ENCODE data around the gene GPR160. TPM values are rescaled to one million over a fixed set of nuclear protein-coding genes. Genes with fewer than 3 reads are reported as not detected.

The GPR160 gene
- total and polyA plus RNA-seq, 9 of the 15 experiments (the other 6 are each of a cell fraction or from before 2014, with no cell fraction given), result 1.3 to 10.5 (median 8.3) TPM

DNA sequence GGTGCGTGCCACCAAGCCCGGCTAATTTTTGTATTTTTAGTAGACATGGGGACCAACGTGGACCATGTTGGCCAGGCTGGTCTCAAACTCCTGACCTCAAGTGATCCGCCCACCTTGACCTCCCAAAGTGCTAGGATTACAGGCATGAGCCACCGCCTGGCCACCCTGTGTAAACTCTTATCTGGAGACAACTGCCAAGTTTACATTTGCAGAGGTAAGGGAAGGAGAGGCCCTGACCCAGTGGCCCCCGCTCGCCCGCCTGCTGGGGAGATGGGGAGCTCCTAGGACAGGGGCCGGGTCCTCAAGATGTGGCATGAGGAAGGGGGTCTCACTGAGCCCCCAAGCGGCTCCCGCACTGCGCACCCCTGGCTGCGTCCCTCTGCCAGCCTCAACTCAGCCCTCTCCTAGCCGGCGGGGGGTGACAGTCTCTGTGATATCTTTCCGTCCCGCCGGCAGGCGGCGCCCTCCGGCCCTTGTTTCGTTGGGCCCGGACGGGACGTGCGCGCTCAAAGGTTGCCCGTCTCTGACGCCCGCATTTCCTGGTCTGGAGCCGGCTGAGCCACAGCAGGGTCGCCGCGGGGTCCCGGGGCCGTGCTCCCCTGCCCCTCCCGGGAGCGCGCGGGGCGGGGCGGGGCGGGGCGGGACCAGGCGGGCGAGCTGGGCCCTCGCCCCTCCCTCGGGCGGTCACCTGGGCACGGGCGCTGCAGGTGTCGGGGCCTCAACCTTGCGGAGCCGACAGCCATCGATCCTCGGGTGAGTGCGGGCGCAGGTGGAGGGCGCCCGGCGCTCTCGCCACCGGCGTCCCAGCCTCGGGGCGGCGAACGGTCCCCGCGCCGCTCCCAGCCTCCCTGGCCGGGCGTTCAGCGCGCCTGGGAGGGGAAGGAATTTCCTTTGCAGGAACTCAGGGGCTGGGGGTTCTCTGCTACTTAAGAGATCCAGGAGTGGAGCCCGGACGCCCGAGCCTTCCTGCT is at the start of gene GPR160 (continued):
- TF ChIP-seq, protein P1, sequence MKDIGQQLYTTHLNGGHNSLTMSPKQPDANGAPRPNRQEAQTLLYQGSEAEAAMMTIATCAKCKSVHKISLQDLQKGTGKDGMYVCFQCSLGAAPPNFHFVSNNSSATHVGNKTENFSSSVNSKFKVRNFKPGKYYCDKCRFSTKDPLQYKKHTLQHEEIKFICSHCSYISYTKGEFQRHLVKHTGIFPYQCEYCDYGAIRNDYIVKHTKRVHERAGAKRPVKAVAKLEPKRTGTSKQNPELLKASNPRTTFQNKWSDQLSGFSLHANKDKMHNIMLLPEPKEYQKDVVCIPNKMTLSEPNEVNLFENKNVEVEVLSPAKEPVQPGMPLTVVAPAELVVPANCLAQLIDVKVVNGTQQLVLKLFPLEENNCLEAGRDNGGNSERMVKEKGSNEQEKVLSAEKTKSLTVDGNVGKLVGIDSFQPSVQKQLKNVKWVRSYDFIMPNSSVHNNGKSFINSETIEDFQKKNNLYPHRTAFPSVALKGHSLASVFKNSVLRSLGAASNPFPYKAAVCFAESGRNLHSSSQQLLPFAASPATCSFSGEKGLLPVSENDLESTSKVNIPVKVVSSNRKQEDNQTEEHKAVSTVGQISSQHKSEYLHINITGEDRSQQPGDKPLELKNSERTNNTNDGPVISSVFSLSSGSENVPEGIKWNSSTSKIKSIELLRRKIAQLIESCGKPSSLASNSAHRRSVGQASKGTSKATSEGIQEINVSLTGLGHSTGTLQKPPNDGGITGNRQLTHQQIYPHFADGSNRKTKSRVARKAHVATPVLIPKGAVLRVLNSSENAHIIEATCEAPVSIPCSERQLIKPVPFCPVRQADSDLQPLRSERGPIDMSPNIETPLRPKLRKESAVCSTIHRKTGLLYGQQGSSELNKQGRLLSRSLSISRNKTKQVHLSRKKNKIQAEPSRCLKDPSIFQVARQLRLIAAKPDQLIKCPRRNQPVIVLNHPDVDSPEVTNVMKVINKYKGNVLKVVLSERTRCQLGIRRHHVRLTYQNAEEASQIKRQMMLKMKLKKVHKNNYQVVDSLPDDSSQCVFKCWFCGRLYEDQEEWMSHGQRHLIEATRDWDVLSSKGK (CRISPR knock-in tag; IDR thresholded peaks at IDR 0.05), result no peak
- TF ChIP-seq HDGF (IDR thresholded peaks at IDR 0.05) (no peak), GTF2A2 (tag; IDR thresholded peaks at IDR 0.05) (no peak), FUS (optimal IDR thresholded peaks at IDR 0.05; ENCODE audit: low read depth, low read length) (no peak), ZNF253 (CRISPR knock-in tag; conservative IDR thresholded peaks at IDR 0.05) (no peak), TAF15 (IDR thresholded peaks at IDR 0.05; ENCODE audit: low read depth, low read length) (no peak)
- TF ChIP-seq, protein P2, sequence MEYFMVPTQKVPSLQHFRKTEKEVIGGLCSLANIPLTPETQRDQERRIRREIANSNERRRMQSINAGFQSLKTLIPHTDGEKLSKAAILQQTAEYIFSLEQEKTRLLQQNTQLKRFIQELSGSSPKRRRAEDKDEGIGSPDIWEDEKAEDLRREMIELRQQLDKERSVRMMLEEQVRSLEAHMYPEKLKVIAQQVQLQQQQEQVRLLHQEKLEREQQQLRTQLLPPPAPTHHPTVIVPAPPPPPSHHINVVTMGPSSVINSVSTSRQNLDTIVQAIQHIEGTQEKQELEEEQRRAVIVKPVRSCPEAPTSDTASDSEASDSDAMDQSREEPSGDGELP (CRISPR knock-in tag; IDR thresholded peaks at IDR 0.05; ENCODE audit: borderline replicate concordance), result peak; percentile 54; the same call in 1 of the 2 replicates

Measured in K562 (cell line).